PC-3 (cell line): Measurements from ENCODE around the gene TICRR.

Experiments used
- CTCF ChIP-seq: fragments of 300-600 bp; sonication (generic); conservative IDR thresholded peaks from 2 replicates; pipeline ENCODE4 v1.5.1; 2017; ENCODE audit warnings: antibody characterized with exemption, low read depth, mild to moderate bottlenecking, low read length
- EZH2 ChIP-seq: fragments of 300-600 bp; sonication (generic); IDR thresholded peaks from one replicate; pipeline ENCODE4 v1.6.1; 2017; ENCODE audit warnings: antibody characterized with exemption, mild to moderate bottlenecking, low read length; ENCODE audit not compliant: unreplicated experiment

- TF ChIP-seq EZH2 (no peak), CTCF (no peak)
Observed at GRCh38 chr15:89660556-89660955, 85.3 kb downstream of the TICRR start.
